Right lobe of liver (tissue), 4 donors: ENCODE results near the gene MYOG.

Source experiments
- POLR2A ChIP-seq: fragments of 450-650 bp; IDR thresholded peaks from one replicate; pipeline ENCODE4 v1.6.1; 2017; ENCODE audit warnings: antibody characterized with exemption, mild to moderate bottlenecking
- TF ChIP-seq, protein P1 (sequence below), 4 donors: fragments of 200-600 bp in 3 of 4; fragments of 450-650 bp in 1 of 4; IDR thresholded peaks; one replicate each; pipeline versions ENCODE4 v1.5.1 to v1.8.0; 2016 to 2022; ENCODE audit warnings: antibody characterized with exemption in 4 of 4, mild to moderate bottlenecking in 2 of 4
- donor health status: DM: no; HTN: no; CAD: no.
- donor health status: DM: no; HTN: no; CAD: no.
- donor health status: DM: no; HTN: yes; CAD: no.

DNA sequence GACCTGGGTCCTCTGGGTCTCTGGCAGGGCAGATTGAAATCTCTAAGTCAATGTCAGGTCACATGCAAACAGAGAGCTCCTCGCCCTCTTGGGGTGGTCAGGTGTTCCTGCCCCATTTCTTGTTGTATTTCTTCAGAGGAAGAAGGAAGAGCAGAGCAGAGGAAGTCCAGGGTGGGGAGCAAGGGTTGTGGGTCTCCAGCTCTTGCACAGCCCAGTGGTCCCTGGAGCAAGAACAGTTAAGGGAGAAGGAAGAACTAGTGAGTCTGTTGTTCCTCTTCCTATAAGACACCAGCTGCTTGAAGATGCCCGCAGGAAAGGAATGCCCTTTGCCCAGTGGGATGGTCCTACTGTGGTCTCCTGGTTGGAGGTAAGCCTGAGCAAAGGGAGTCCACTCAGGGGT, 26.3 kb downstream of the MYOG start:
- TF ChIP-seq, protein P1, sequence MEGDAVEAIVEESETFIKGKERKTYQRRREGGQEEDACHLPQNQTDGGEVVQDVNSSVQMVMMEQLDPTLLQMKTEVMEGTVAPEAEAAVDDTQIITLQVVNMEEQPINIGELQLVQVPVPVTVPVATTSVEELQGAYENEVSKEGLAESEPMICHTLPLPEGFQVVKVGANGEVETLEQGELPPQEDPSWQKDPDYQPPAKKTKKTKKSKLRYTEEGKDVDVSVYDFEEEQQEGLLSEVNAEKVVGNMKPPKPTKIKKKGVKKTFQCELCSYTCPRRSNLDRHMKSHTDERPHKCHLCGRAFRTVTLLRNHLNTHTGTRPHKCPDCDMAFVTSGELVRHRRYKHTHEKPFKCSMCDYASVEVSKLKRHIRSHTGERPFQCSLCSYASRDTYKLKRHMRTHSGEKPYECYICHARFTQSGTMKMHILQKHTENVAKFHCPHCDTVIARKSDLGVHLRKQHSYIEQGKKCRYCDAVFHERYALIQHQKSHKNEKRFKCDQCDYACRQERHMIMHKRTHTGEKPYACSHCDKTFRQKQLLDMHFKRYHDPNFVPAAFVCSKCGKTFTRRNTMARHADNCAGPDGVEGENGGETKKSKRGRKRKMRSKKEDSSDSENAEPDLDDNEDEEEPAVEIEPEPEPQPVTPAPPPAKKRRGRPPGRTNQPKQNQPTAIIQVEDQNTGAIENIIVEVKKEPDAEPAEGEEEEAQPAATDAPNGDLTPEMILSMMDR (IDR thresholded peaks at IDR 0.05): no peak
- no peak for TF ChIP-seq POLR2A
